K562 (cell line): Measurements from ENCODE around the gene LAPTM5. TPM values are rescaled to one million over a fixed set of nuclear protein-coding genes. Genes with fewer than 3 reads are reported as not detected.
A peak's percentile ranks its signal among the peaks of the same experiment; 100 is the strongest.

Experiments used
- ATAC-seq: fragments of 200-7000 bp; cut with Tn5 transposase; 3 replicates; pipeline ENCODE4 v1.9.1; 2020; ENCODE audit warnings: moderate library complexity
- BruUV-seq: library from RNA; stranded (reverse); fragments of 400-500 nt; replicated peaks from 2 replicates; lab custom pipeline; 2021; lab: Mats Ljungman, UMichigan
- CTCF ChIA-PET: fragments of 300-600 bp; formaldehyde crosslinking; extraction: SDS; loops from one replicate; lab custom pipeline; 2021; ENCODE audit warnings: low intra/inter-chr PET ratio; lab: Yijun Ruan, JAX
- POLR2A ChIA-PET: fragments of 300-600, 350-650 bp; sonication (Branson Sonifier 250); formaldehyde crosslinking; extraction: SDS; loops from one replicate; lab custom pipeline; 2021; ENCODE audit warnings: antibody characterized with exemption, inconsistent platforms; lab: Yijun Ruan, JAX
- DNase-seq, 4 experiments: peaks; one replicate each; pipeline versions ENCODE4 v3.0.0 to v3.0.0-alpha.2; 2011 to 2018; ENCODE audit warnings: low spot score in 3 of 4, mixed read lengths in 3 of 4; ENCODE audit errors: extremely low read depth in 1 of 4
- FAIRE-seq: peaks from 2 replicates; lab custom pipeline; 2011; peaks lifted over from hg19 to GRCh38; lab: Jason Lieb, UNC
- H2AFZ ChIP-seq: 2 replicates; pipeline ENCODE4 v1.6.0; 2011; ENCODE audit warnings: low read depth, low read length, control low read depth, inconsistent platforms
- H3K27ac ChIP-seq: fragments of 200-600 bp; 3 replicates; pipeline ENCODE4 v1.8.0; 2011; ENCODE audit warnings: low read depth, mild to moderate bottlenecking, control low read depth, inconsistent platforms, low read length, moderate library complexity, mixed read lengths; ENCODE audit errors: extremely low read depth
- H3K27me3 ChIP-seq, 2 experiments: fragments of 300-600 bp in 1 of 2; 2 replicates in 1 of 2; 3 replicates in 1 of 2; pipeline versions ENCODE4 v1.6.0 to v1.8.0; 2011; ENCODE audit warnings: inconsistent platforms in 2 of 2, low read length in 2 of 2, mild to moderate bottlenecking in 1 of 2, mixed read lengths in 1 of 2, moderate library complexity in 1 of 2; ENCODE audit not compliant: control insufficient read depth in 2 of 2, insufficient read depth in 2 of 2
- H3K36me3 ChIP-seq: fragments of 300-600 bp; 3 replicates; pipeline ENCODE4 v1.8.0; 2011; ENCODE audit warnings: mild to moderate bottlenecking, low read length, inconsistent platforms; ENCODE audit not compliant: control insufficient read depth, insufficient read depth
- H3K4me1 ChIP-seq, 2 experiments: fragments of 200-600 bp in 1 of 2; replicated peaks in 1 of 2; 2 replicates in 1 of 2; 3 replicates in 1 of 2; pipeline versions ENCODE4 v1.5.1 to v1.8.0; 2011; ENCODE audit warnings: inconsistent platforms in 2 of 2, low read length in 2 of 2, mild to moderate bottlenecking in 1 of 2, mixed read lengths in 1 of 2, moderate library complexity in 1 of 2; ENCODE audit not compliant: control insufficient read depth in 2 of 2, insufficient read depth in 2 of 2
- H3K4me2 ChIP-seq: 2 replicates; pipeline ENCODE4 v1.6.1; 2011; ENCODE audit warnings: low read length, control low read depth, inconsistent platforms, mixed read lengths; ENCODE audit not compliant: insufficient read depth
- H3K4me3 ChIP-seq: fragments of 200-600 bp; sonication (generic), shearing (Covaris generic); 2 replicates; pipeline ENCODE4 v1.5.1; 2016; ENCODE audit warnings: control low read depth, inconsistent platforms
- H3K79me2 ChIP-seq: fragments of 200-600 bp; 3 replicates; pipeline ENCODE4 v1.8.0; 2011; ENCODE audit warnings: low read length, inconsistent platforms; ENCODE audit not compliant: control insufficient read depth, insufficient read depth
- H3K9ac ChIP-seq, 2 experiments: 2 replicates each; pipeline versions ENCODE4 v1.6.0 to v1.6.1; 2011; ENCODE audit warnings: low read depth in 2 of 2, low read length in 2 of 2, control low read depth in 1 of 2, inconsistent platforms in 1 of 2, mild to moderate bottlenecking in 1 of 2, mixed read lengths in 1 of 2; ENCODE audit not compliant: insufficient read depth in 1 of 2
- H3K9me1 ChIP-seq: one replicate; pipeline ENCODE4 v1.6.0; 2011; ENCODE audit warnings: inconsistent platforms, mild to moderate bottlenecking, low read length, moderate library complexity; ENCODE audit not compliant: control insufficient read depth, insufficient read depth
- H3K9me3 ChIP-seq: replicated peaks from 2 replicates; pipeline ENCODE4 v1.5.1; 2011; ENCODE audit warnings: low read depth, low read length, inconsistent platforms; ENCODE audit not compliant: control insufficient read depth, insufficient read depth
- H4K20me1 ChIP-seq: replicated peaks from 2 replicates; pipeline ENCODE4 v1.6.1; 2011; ENCODE audit warnings: low read length, inconsistent platforms, mixed read lengths; ENCODE audit not compliant: control insufficient read depth, insufficient read depth
- BCOR ChIP-seq: fragments of 450-650 bp; IDR thresholded peaks from 2 replicates; pipeline ENCODE4 v1.6.1; 2016
- BRD9 ChIP-seq: fragments of 450-650 bp; IDR thresholded peaks from 2 replicates; pipeline ENCODE4 v1.6.1; 2018; ENCODE audit warnings: low read depth; ENCODE audit not compliant: partially characterized antibody
- C11orf30 ChIP-seq: fragments of 450-650 bp; IDR thresholded peaks from 2 replicates; pipeline ENCODE4 v1.6.1; 2016; ENCODE audit warnings: low read depth, mild to moderate bottlenecking
- POLR3G ChIP-seq: IDR thresholded peaks from 2 replicates; pipeline ENCODE4 v1.6.1; 2011; ENCODE audit not compliant: insufficient read length, insufficient replicate concordance; ENCODE audit errors: extremely low read depth
- RCOR1 ChIP-seq, 2 experiments: IDR thresholded peaks; 2 replicates each; pipeline ENCODE4 v1.6.1; 2012; ENCODE audit warnings: low read depth in 2 of 2, low read length in 2 of 2, borderline replicate concordance in 1 of 2, improper control_type of control experiment in 1 of 2
- SOX6 ChIP-seq: fragments of 450-650 bp; IDR thresholded peaks from 2 replicates; pipeline ENCODE4 v1.6.1; 2014; ENCODE audit warnings: mild to moderate bottlenecking
- ZNF316 ChIP-seq: fragments of 450-650 bp; IDR thresholded peaks from 2 replicates; pipeline ENCODE4 v1.6.1; 2016
- WGBS: fragments of 100-300 bp; shearing (Covaris generic); methylation state at CpG from one replicate; pipeline ENCODE4 v1.1.6; 2016; ENCODE audit warnings: low coverage, mixed read lengths; ENCODE audit not compliant: insufficient coverage; ENCODE audit errors: missing lambda C conversion rate; 5-methylcytosine and 5-hydroxymethylcytosine counted together
- in situ Hi-C: fragments of 300-500 bp; cut with MboI; formaldehyde crosslinking; loops from 4 replicates; pipeline ENCODE4 v1.15.0; 2018; ENCODE audit warnings: inconsistent platforms, mixed read lengths
- intact Hi-C: fragments of 100-400 bp; cut with micrococcal nuclease; formaldehyde crosslinking; loops from 2 replicates; pipeline ENCODE4 v1.14.2; 2022
- polyA plus RNA-seq, 8 experiments: library from polyadenylated mRNA; depleted of rRNA in 4 of 8; stranded (reverse) in 5 of 8; unstranded in 3 of 8; fragments of >200 nt; fragmentation: Nextera tagmentation in 2 of 8; fragmentation: Illumina TruSeq in 1 of 8; extraction: Ambion mirVana in 2 of 8; extraction: Trizol in 1 of 8; gene quantifications; 2 replicates each; pipeline versions ENCODE4 v1.2.1 to v1.2.3, GENCODE V29; 2011 to 2014; ENCODE audit warnings: inconsistent platforms in 1 of 8, missing spikeins in 1 of 8
- total RNA-seq, 7 experiments: library from RNA; depleted of rRNA in 6 of 7; stranded (reverse); fragments of >200 nt in 6 of 7; fragmentation: Illumina TruSeq in 2 of 7; extraction: Trizol in 2 of 7; gene quantifications; 2 replicates each; pipeline versions ENCODE4 v1.2.1 to v1.2.3, GENCODE V29; 2011 to 2021; ENCODE audit warnings: low replicate concordance in 1 of 7
- TF ChIP-seq, protein P1 (sequence below): fragments of 450-650 bp; IDR thresholded peaks from 2 replicates; pipeline ENCODE4 v1.6.1; 2016; ENCODE audit warnings: mild to moderate bottlenecking, moderate library complexity

LAPTM5 gene
- total and polyA plus RNA-seq, 9 of the 15 experiments (the other 6 are each of a cell fraction or from before 2014, with no cell fraction given) = 2.4 to 47.3 (median 20.3) TPM

GRCh38 chr1:30724655-30725421 lies 32.7 kb downstream of the LAPTM5 start:
- in situ Hi-C loops = no loop called here
- no peak overlapping the region for H2AFZ ChIP-seq
- CTCF ChIA-PET = interaction anchor here (9.0 kb wide), 1 partner anchor 55 kb away, joined by 187 read pairs; no protein-coding TSS in a partner anchor
- no peak overlapping the region for H3K4me3 ChIP-seq
- BruUV-seq = no TSS peak
- no peaks in the 10 kb centered on the region for H4K20me1 ChIP-seq
- no peaks in the 10 kb centered on the region for H3K9me1 ChIP-seq
- intact Hi-C loops = no loop called here
- POLR2A ChIA-PET = interaction anchor here (0.6 to 8.0 kb wide), 7 partner anchors 8 to 209 kb away, joined by 3 to 74 read pairs (median 4); no protein-coding TSS in a partner anchor
- no peaks in the 10 kb centered on the region for H3K27me3 ChIP-seq
- peaks cover 71% of the 10 kb centered on the region for H3K36me3 ChIP-seq
- H3K9ac ChIP-seq = no peak overlapping the region; a peak in 1 of 4 replicates
- H3K4me2 ChIP-seq = no peak overlapping the region
- no peak for FAIRE-seq
- peaks cover 34% of the 10 kb centered on the region for H3K79me2 ChIP-seq
- DNase-seq = no peak
- ATAC-seq = no peak
- WGBS = 85% methylated on average over 5 of the region's 5 CpGs
- H3K9me3 ChIP-seq = no peaks in the 10 kb centered on the region
- peaks cover 55 to 78% of the 10 kb centered on the region in 2 experiments for H3K4me1 ChIP-seq
- H3K27ac ChIP-seq = no peak overlapping the region; the same call in 2 of the 3 replicates
- TF ChIP-seq SOX6 (no peak), BCOR (peak; percentile 92), C11orf30 (peak; percentile 86), ZNF316 (peak; percentile 89), POLR3G (no peak), BRD9 (peak; percentile 97), RCOR1 (IDR thresholded peaks at IDR 0.05; ENCODE audit: borderline replicate concordance in 1 of 2, low read depth in 2 of 2, low read length in 2 of 2) (peak; percentile 5 to 40; a peak in 2 of 4 replicates)
- TF ChIP-seq, protein P1, sequence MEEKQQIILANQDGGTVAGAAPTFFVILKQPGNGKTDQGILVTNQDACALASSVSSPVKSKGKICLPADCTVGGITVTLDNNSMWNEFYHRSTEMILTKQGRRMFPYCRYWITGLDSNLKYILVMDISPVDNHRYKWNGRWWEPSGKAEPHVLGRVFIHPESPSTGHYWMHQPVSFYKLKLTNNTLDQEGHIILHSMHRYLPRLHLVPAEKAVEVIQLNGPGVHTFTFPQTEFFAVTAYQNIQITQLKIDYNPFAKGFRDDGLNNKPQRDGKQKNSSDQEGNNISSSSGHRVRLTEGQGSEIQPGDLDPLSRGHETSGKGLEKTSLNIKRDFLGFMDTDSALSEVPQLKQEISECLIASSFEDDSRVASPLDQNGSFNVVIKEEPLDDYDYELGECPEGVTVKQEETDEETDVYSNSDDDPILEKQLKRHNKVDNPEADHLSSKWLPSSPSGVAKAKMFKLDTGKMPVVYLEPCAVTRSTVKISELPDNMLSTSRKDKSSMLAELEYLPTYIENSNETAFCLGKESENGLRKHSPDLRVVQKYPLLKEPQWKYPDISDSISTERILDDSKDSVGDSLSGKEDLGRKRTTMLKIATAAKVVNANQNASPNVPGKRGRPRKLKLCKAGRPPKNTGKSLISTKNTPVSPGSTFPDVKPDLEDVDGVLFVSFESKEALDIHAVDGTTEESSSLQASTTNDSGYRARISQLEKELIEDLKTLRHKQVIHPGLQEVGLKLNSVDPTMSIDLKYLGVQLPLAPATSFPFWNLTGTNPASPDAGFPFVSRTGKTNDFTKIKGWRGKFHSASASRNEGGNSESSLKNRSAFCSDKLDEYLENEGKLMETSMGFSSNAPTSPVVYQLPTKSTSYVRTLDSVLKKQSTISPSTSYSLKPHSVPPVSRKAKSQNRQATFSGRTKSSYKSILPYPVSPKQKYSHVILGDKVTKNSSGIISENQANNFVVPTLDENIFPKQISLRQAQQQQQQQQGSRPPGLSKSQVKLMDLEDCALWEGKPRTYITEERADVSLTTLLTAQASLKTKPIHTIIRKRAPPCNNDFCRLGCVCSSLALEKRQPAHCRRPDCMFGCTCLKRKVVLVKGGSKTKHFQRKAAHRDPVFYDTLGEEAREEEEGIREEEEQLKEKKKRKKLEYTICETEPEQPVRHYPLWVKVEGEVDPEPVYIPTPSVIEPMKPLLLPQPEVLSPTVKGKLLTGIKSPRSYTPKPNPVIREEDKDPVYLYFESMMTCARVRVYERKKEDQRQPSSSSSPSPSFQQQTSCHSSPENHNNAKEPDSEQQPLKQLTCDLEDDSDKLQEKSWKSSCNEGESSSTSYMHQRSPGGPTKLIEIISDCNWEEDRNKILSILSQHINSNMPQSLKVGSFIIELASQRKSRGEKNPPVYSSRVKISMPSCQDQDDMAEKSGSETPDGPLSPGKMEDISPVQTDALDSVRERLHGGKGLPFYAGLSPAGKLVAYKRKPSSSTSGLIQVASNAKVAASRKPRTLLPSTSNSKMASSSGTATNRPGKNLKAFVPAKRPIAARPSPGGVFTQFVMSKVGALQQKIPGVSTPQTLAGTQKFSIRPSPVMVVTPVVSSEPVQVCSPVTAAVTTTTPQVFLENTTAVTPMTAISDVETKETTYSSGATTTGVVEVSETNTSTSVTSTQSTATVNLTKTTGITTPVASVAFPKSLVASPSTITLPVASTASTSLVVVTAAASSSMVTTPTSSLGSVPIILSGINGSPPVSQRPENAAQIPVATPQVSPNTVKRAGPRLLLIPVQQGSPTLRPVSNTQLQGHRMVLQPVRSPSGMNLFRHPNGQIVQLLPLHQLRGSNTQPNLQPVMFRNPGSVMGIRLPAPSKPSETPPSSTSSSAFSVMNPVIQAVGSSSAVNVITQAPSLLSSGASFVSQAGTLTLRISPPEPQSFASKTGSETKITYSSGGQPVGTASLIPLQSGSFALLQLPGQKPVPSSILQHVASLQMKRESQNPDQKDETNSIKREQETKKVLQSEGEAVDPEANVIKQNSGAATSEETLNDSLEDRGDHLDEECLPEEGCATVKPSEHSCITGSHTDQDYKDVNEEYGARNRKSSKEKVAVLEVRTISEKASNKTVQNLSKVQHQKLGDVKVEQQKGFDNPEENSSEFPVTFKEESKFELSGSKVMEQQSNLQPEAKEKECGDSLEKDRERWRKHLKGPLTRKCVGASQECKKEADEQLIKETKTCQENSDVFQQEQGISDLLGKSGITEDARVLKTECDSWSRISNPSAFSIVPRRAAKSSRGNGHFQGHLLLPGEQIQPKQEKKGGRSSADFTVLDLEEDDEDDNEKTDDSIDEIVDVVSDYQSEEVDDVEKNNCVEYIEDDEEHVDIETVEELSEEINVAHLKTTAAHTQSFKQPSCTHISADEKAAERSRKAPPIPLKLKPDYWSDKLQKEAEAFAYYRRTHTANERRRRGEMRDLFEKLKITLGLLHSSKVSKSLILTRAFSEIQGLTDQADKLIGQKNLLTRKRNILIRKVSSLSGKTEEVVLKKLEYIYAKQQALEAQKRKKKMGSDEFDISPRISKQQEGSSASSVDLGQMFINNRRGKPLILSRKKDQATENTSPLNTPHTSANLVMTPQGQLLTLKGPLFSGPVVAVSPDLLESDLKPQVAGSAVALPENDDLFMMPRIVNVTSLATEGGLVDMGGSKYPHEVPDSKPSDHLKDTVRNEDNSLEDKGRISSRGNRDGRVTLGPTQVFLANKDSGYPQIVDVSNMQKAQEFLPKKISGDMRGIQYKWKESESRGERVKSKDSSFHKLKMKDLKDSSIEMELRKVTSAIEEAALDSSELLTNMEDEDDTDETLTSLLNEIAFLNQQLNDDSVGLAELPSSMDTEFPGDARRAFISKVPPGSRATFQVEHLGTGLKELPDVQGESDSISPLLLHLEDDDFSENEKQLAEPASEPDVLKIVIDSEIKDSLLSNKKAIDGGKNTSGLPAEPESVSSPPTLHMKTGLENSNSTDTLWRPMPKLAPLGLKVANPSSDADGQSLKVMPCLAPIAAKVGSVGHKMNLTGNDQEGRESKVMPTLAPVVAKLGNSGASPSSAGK = no peak
